B cell (primary cell): Measurements from ENCODE around the gene PGAM2. TPM values are rescaled to one million over a fixed set of nuclear protein-coding genes. Genes with fewer than 3 reads are reported as not detected.

Experiments used
- ATAC-seq: fragments of 200-7000 bp; cut with Tn5 transposase; one replicate; pipeline ENCODE4 v1.10.0; 2021; ENCODE audit warnings: low read depth, mild to moderate bottlenecking, moderate number of reproducible peaks, moderate library complexity
- CTCF ChIA-PET: fragments of 350-600 bp; sonication (Branson Sonifier 250); formaldehyde crosslinking; loops from one replicate; lab custom pipeline; 2021; ENCODE audit warnings: antibody characterized with exemption, inconsistent platforms; lab: Charles Lee
- POLR2A ChIA-PET: fragments of 350-600 bp; sonication (Branson Sonifier 250); formaldehyde crosslinking; loops from one replicate; lab custom pipeline; 2021; ENCODE audit warnings: antibody characterized with exemption; lab: Charles Lee
- DNase-seq: peaks from one replicate; pipeline ENCODE4 v3.0.0; 2013
- H2AFZ ChIP-seq: 2 replicates; pipeline ENCODE4 v1.6.1; 2012; ENCODE audit warnings: mild to moderate bottlenecking, low read depth, low read length; ENCODE audit not compliant: insufficient read depth, poor library complexity, severe bottlenecking
- H3K27ac ChIP-seq, 2 donors: 1 replicate in 1 of 2; 2 replicates in 1 of 2; pipeline ENCODE4 v1.5.1; 2012 to 2013; ENCODE audit warnings: low read length in 2 of 2, mild to moderate bottlenecking in 2 of 2, moderate library complexity in 1 of 2
- H3K27me3 ChIP-seq, 4 experiments: fragments of 200-600 bp in 1 of 4; sonication (generic) in 1 of 4; replicated peaks in 1 of 4; 1 replicate in 2 of 4; 2 replicates in 2 of 4; pipeline versions ENCODE4 v1.6.1 to v1.7.0; 2013 to 2016; ENCODE audit warnings: low read length in 3 of 4, mild to moderate bottlenecking in 2 of 4, mixed read lengths in 1 of 4, moderate library complexity in 1 of 4; ENCODE audit not compliant: insufficient read depth in 4 of 4, control insufficient read depth in 3 of 4; ENCODE audit errors: control extremely low read depth in 1 of 4
- H3K36me3 ChIP-seq, 2 experiments: replicated peaks in 1 of 2; 1 replicate in 1 of 2; 2 replicates in 1 of 2; pipeline versions ENCODE4 v1.6.1 to v1.7.1; 2013; ENCODE audit warnings: low read length in 1 of 2; ENCODE audit not compliant: insufficient read depth in 2 of 2, control insufficient read depth in 1 of 2; ENCODE audit errors: control extremely low read depth in 1 of 2, extremely low read depth in 1 of 2
- H3K4me1 ChIP-seq, 2 donors: fragments of 200-600 bp in 1 of 2; sonication (generic) in 1 of 2; 1 replicate in 1 of 2; 2 replicates in 1 of 2; pipeline versions ENCODE4 v1.5.1 to v1.6.1; 2013 to 2017; ENCODE audit warnings: low read length in 2 of 2; ENCODE audit not compliant: control insufficient read depth in 2 of 2, insufficient read depth in 2 of 2
- H3K4me2 ChIP-seq: replicated peaks from 2 replicates; pipeline ENCODE3; 2012; ENCODE audit warnings: mild to moderate bottlenecking, low read depth, low read length; ENCODE audit not compliant: poor library complexity, severe bottlenecking
- H3K4me3 ChIP-seq, 5 experiments: fragments of 200-600 bp in 1 of 5; sonication (generic) in 1 of 5; 1 replicate in 3 of 5; 2 replicates in 2 of 5; pipeline versions ENCODE4 v1.5.1 to v1.7.0; 2011 to 2016; ENCODE audit warnings: low read length in 4 of 5, mild to moderate bottlenecking in 4 of 5, low read depth in 2 of 5, control low read depth in 1 of 5, moderate library complexity in 1 of 5; ENCODE audit not compliant: insufficient read depth in 1 of 5; ENCODE audit errors: control extremely low read depth in 1 of 5, extremely low read depth in 1 of 5
- H3K79me2 ChIP-seq: fragments of 200-600 bp; sonication (generic); one replicate; pipeline ENCODE4 v1.6.0; 2016; ENCODE audit warnings: low read length; ENCODE audit not compliant: control insufficient read depth, insufficient read depth
- H3K9ac ChIP-seq: fragments of 200-600 bp; sonication (generic); 2 replicates; pipeline ENCODE4 v1.6.1; 2017; ENCODE audit warnings: mild to moderate bottlenecking, low read length, moderate library complexity
- H3K9me3 ChIP-seq, 3 donors: one replicate each; pipeline versions ENCODE4 v1.6.1 to v1.7.1; 2013; ENCODE audit warnings: low read length in 2 of 3; ENCODE audit not compliant: control insufficient read depth in 2 of 3, insufficient read depth in 1 of 3; ENCODE audit errors: control extremely low read depth in 1 of 3
- H4K20me1 ChIP-seq: 2 replicates; pipeline ENCODE4 v1.6.0; 2012; ENCODE audit warnings: mild to moderate bottlenecking, low read length; ENCODE audit not compliant: insufficient read depth, control insufficient read depth, poor library complexity, severe bottlenecking
- H3K27ac Mint-ChIP-seq: one replicate; pipeline ENCODE4 v1.8.0; 2021; ENCODE audit warnings: mixed read lengths
- H3K27me3 Mint-ChIP-seq: one replicate; pipeline ENCODE4 v1.8.0; 2021; ENCODE audit warnings: mixed read lengths
- H3K4me1 Mint-ChIP-seq: one replicate; pipeline ENCODE4 v1.8.0; 2021; ENCODE audit warnings: mixed read lengths
- H3K4me3 Mint-ChIP-seq: one replicate; pipeline ENCODE4 v1.8.0; 2021; ENCODE audit warnings: mixed read lengths
- H3K9me3 Mint-ChIP-seq: one replicate; pipeline ENCODE4 v1.8.0; 2022; ENCODE audit warnings: mixed read lengths; ENCODE audit not compliant: insufficient read depth
- CTCF ChIP-seq: fragments of 200-600 bp; IDR thresholded peaks from one replicate; pipeline ENCODE4 v1.8.0; 2022; ENCODE audit warnings: antibody characterized with exemption, mild to moderate bottlenecking
- EZH2 ChIP-seq: IDR thresholded peaks from 2 replicates; pipeline ENCODE4 v1.6.1; 2012; ENCODE audit warnings: borderline replicate concordance, low read depth, mild to moderate bottlenecking, moderate library complexity, low read length; ENCODE audit not compliant: insufficient read depth, poor library complexity, severe bottlenecking
- WGBS: methylation state at CpG from one replicate; pipeline ENCODE4 v1.1.5; 2013; ENCODE audit warnings: missing lambda C conversion rate; ENCODE audit not compliant: insufficient coverage; 5-methylcytosine and 5-hydroxymethylcytosine counted together
- intact Hi-C: fragments of 100-400 bp; cut with micrococcal nuclease; formaldehyde crosslinking; loops from one replicate; pipeline ENCODE4 v1.10.0; 2022
- polyA plus RNA-seq: library from polyadenylated mRNA; depleted of rRNA; stranded (reverse); fragments of >200 nt; gene quantifications from 2 replicates; pipeline ENCODE4 v1.2.3, GENCODE V29; 2012
- total RNA-seq, 2 donors: library from RNA; stranded (reverse); fragments of 120-200 nt in 1 of 2; gene quantifications; 1 replicate in 1 of 2; 2 replicates in 1 of 2; pipeline versions ENCODE4 v1.2.3 to v1.2.4, GENCODE V29; 2013 to 2022

The PGAM2 gene
- total and polyA plus RNA-seq, 2 donors (not counting 1 experiment from before 2014, with no cell fraction given): 0.69 to 3.2 TPM

GRCh38 chr7:44076101-44076895, 10.9 kb upstream of the PGAM2 start:
- Histone ChIP-seq H3K36me3 (peaks cover 0 to 82% of the 10 kb centered on the region in 2 experiments), H3K4me3 (no peak overlapping the region), H2AFZ (no peak overlapping the region), H4K20me1 (peaks cover 25% of the 10 kb centered on the region), H3K27ac (peak overlapping the region; percentile 90 to 98), H3K9ac (no peak overlapping the region), H3K9me3 (no peaks in the 10 kb centered on the region), H3K4me1 (peaks cover 70 to 89% of the 10 kb centered on the region in 2 donors), H3K27me3 (no peaks in the 10 kb centered on the region), H3K79me2 (peaks cover 57% of the 10 kb centered on the region), H3K4me2 (no peak overlapping the region)
- H3K27ac Mint-ChIP-seq: peak overlapping the region; percentile 95
- peaks cover 81% of the 10 kb centered on the region for H3K4me1 Mint-ChIP-seq
- DNase-seq (no peak), ATAC-seq (no peak)
- intact Hi-C loops: no loop called here
- H3K9me3 Mint-ChIP-seq: no peaks in the 10 kb centered on the region
- CTCF ChIA-PET: no interaction called here
- 97% methylated on average over 19 of the region's 20 CpGs for WGBS
- POLR2A ChIA-PET: interaction anchor here (0.5 to 1.0 kb wide), 4 partner anchors 18 to 504 kb away, joined by 3 to 6 read pairs (median 4); no protein-coding TSS in a partner anchor
- H3K27me3 Mint-ChIP-seq: no peaks in the 10 kb centered on the region
- H3K4me3 Mint-ChIP-seq: no peak overlapping the region
- TF ChIP-seq CTCF (no peak), EZH2 (no peak)
